ENCODE results near the gene EIF2B2.

The EIF2B2 gene

DNA sequence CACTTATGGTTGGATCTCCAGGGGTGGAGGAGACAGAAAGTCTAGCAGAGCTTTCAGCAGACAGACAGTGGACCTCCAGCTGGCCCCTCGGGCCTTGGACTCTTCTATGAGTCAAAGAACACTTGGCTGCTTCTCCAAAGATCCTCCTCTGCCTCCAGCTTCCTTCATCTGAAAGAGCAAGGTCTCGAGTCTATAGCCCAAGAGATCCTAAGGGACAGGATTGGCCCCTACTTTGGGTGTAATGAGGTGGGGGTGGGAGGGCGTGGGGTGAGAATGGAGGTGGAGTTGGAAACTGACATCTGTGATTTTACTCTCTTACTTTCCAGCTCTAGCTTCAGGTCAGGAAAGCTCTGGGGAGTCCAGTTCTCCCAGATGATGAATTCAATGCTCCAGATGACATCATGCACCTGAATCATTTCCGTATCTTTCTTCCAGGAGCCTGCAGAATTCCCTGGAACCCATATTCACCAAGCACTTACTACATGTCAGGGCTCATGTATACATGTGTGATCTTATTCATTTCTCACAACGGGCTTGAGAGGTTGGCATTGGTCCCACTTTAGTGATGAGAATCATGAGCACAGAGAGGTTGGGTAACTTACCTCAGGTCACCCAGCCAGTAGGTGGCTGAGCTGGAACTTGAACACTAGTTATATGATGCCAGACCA lies 37.1 kb upstream of the EIF2B2 start (continued):
- TF ChIP-seq TOX (CRISPR knock-in tag; IDR thresholded peaks at IDR 0.05; ENCODE audit: borderline replicate concordance) (no peak), GLIS3 (CRISPR knock-in tag; IDR thresholded peaks at IDR 0.05) (no peak), TCF4 (CRISPR knock-in tag; IDR thresholded peaks at IDR 0.05; ENCODE audit: borderline replicate concordance) (no peak)

DNA sequence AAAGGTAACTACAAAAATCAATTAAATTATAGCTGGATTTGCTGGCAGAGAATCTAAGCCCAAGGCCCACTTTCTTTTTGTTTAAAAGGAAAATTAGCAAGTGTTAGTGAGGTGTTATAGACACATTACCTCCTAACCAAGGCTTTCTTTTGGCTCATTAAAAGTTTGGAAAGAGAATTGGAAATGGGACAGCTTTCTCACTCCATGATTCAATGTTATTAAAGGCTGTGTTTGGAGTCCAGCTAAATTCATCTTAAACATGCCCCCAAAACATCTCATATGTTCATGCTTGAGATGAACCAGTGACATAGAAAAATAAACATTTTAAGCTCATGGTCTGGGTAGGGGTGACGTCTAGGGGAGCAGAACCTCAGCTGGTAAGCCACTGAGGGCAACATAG lies 33.9 kb upstream of the EIF2B2 start:
- no peak for ATAC-seq

DNA sequence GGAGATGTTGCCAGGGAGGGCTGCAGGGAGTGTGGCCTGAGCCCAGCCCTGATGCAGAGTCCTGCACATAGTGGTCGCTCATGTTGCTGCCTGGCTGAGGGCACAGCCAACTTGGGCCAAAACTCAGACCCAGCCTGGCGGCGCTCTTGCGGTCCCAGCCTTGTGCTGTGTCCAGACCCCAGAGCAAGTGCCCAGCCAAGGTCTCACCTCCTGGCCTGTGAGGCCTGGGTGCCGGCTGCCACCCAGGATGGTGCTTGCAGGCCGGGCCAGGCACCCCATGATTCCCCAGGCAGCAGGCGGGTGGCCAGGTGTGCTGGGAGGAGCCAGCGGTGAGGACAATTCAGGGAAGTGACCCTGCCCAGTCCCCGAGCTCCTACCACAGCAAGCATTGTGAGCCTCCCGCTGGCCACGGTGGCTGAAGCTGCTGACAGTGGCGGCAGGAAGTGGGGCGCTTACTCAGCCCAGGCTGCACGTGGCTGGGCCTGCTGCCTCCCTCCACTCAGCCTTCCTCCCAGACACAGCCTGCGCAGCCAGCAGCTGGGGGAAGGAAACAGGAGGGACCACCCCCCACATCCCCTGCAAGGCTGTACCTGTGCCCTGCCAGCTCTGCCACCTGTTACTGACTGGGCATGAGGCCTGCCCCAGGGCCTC lies 29.6 kb upstream of the EIF2B2 start:
- no peak for TF ChIP-seq ZFP3 (CRISPR knock-in tag; IDR thresholded peaks at IDR 0.05)
- ATAC-seq = no peak; the same call in 2 of the 3 replicates

More for the DNA sequence above, 33.9 kb upstream of the EIF2B2 start:
- TF ChIP-seq OSR1 (CRISPR knock-in tag; IDR thresholded peaks at IDR 0.05) (no peak), SNAI2 (CRISPR knock-in tag; IDR thresholded peaks at IDR 0.05) (no peak)
- TF ChIP-seq, protein P1, sequence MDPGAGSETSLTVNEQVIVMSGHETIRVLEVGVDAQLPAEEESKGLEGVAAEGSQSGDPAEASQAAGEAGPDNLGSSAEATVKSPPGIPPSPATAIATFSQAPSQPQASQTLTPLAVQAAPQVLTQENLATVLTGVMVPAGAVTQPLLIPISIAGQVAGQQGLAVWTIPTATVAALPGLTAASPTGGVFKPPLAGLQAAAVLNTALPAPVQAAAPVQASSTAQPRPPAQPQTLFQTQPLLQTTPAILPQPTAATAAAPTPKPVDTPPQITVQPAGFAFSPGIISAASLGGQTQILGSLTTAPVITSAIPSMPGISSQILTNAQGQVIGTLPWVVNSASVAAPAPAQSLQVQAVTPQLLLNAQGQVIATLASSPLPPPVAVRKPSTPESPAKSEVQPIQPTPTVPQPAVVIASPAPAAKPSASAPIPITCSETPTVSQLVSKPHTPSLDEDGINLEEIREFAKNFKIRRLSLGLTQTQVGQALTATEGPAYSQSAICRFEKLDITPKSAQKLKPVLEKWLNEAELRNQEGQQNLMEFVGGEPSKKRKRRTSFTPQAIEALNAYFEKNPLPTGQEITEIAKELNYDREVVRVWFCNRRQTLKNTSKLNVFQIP (CRISPR knock-in tag; IDR thresholded peaks at IDR 0.05; ENCODE audit: borderline replicate concordance, low read depth) = no peak

DNA sequence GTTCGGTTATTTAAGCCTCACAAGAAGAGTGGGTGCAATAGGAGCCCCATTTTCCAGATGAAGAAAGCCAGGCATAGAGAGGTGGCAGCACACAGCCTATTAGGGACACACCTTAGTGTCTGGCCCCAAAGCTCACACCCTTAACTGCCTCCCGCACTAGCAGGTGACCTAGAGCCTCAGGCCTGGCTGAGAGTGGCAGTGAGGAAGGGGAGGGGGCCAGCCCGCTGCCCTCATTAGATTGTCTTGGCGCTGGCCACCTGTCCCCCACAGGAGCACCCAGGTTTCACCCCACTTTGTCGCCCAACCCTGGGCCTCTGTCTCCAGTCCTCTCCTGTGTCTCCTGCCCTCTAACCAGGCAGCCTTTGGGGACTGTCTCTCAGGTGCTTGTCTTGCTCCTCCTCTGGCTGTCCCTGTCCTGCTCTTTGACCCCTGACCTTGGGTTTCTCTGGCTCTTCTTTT lies 28.8 kb upstream of the EIF2B2 start:
- no peak for ATAC-seq
- TF ChIP-seq ZNF70 (CRISPR knock-in tag; IDR thresholded peaks at IDR 0.05) (no peak), PPARA (CRISPR knock-in tag; IDR thresholded peaks at IDR 0.05; ENCODE audit: borderline replicate concordance) (no peak), TCF4 (CRISPR knock-in tag; IDR thresholded peaks at IDR 0.05; ENCODE audit: borderline replicate concordance) (no peak), ISL1 (CRISPR knock-in tag; IDR thresholded peaks at IDR 0.05) (no peak), ZFP3 (CRISPR knock-in tag; IDR thresholded peaks at IDR 0.05) (no peak), OSR1 (CRISPR knock-in tag; IDR thresholded peaks at IDR 0.05) (no peak), ARNTL (CRISPR knock-in tag; IDR thresholded peaks at IDR 0.05; ENCODE audit: borderline replicate concordance, low read depth) (no peak), SNAI2 (CRISPR knock-in tag; IDR thresholded peaks at IDR 0.05) (no peak), RARB (CRISPR knock-in tag; IDR thresholded peaks at IDR 0.05) (no peak), CSDC2 (CRISPR knock-in tag; IDR thresholded peaks at IDR 0.05) (no peak), GLIS3 (CRISPR knock-in tag; IDR thresholded peaks at IDR 0.05) (no peak), ZFP30 (CRISPR knock-in tag; IDR thresholded peaks at IDR 0.05) (no peak)
- TF ChIP-seq, protein P1 (CRISPR knock-in tag; IDR thresholded peaks at IDR 0.05; ENCODE audit: borderline replicate concordance, low read depth) = no peak
- TF ChIP-seq, protein P2, sequence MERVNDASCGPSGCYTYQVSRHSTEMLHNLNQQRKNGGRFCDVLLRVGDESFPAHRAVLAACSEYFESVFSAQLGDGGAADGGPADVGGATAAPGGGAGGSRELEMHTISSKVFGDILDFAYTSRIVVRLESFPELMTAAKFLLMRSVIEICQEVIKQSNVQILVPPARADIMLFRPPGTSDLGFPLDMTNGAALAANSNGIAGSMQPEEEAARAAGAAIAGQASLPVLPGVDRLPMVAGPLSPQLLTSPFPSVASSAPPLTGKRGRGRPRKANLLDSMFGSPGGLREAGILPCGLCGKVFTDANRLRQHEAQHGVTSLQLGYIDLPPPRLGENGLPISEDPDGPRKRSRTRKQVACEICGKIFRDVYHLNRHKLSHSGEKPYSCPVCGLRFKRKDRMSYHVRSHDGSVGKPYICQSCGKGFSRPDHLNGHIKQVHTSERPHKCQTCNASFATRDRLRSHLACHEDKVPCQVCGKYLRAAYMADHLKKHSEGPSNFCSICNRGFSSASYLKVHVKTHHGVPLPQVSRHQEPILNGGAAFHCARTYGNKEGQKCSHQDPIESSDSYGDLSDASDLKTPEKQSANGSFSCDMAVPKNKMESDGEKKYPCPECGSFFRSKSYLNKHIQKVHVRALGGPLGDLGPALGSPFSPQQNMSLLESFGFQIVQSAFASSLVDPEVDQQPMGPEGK (CRISPR knock-in tag; IDR thresholded peaks at IDR 0.05; ENCODE audit: borderline replicate concordance) = no peak
- TF ChIP-seq, protein P3, sequence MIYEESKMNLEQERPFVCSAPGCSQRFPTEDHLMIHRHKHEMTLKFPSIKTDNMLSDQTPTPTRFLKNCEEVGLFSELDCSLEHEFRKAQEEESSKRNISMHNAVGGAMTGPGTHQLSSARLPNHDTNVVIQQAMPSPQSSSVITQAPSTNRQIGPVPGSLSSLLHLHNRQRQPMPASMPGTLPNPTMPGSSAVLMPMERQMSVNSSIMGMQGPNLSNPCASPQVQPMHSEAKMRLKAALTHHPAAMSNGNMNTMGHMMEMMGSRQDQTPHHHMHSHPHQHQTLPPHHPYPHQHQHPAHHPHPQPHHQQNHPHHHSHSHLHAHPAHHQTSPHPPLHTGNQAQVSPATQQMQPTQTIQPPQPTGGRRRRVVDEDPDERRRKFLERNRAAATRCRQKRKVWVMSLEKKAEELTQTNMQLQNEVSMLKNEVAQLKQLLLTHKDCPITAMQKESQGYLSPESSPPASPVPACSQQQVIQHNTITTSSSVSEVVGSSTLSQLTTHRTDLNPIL (CRISPR knock-in tag; IDR thresholded peaks at IDR 0.05; ENCODE audit: low read depth) = no peak

DNA sequence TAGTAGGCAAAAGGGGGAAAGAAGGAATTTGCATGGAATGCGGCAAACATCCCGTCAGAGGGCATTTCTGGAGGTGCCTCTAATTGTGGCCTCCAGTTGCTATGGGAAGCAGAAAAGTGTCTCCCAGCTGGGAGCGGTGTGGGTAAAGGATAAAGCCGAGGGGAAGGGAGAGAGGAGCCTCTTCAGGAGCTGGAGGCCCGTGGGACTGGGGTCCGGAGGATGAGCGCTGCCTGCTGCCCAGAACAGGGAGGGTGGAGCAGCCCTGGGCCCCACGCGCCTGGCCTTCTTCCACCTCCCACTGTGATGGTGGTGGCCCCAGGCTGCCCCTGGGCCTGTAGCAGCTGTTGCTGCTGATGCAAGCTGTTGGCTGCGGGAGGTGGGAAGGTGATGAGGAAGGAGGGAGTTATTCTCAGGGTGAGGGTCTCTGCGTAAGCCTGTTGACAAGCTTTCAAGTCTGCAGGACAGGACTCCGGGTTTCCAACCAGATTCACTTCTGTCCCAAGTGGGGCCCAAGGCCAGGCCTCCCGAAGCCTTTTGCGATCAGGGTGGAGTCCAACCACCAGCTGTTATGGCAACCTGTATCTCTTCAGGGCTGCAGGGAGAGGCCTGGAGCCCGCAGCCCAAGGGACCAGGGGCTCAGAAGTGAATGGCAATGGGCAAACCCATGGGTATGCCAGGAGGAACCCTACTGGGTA lies 28.2 kb upstream of the EIF2B2 start:
- TF ChIP-seq OSR1 (CRISPR knock-in tag; IDR thresholded peaks at IDR 0.05) = no peak
- TF ChIP-seq, protein P2 (CRISPR knock-in tag; IDR thresholded peaks at IDR 0.05; ENCODE audit: borderline replicate concordance) = no peak
- ATAC-seq = no peak

Measured in SK-N-SH treated with all-trans-retinoic acid at 6 μM for 48 hours (cell line).